Fibroblast of lung (primary cell): ENCODE results near the gene SYNPR. TPM values are rescaled to one million over a fixed set of nuclear protein-coding genes. Genes with fewer than 3 reads are reported as not detected.

Experiments
- DNase-seq, 2 donors: peaks; one replicate each; pipeline versions ENCODE4 v3.0.0 to v3.0.0-alpha.2; 2010; ENCODE audit warnings: low read depth in 2 of 2
- H2AFZ ChIP-seq: 2 replicates; pipeline ENCODE4 v1.5.1; 2012; ENCODE audit warnings: low read length, control low read depth, inconsistent platforms
- H3K27ac ChIP-seq: 2 replicates; pipeline ENCODE4 v1.5.1; 2011; ENCODE audit warnings: low read length, control low read depth; ENCODE audit not compliant: insufficient read depth
- H3K27me3 ChIP-seq: 2 replicates; pipeline ENCODE4 v1.5.1; 2011; ENCODE audit warnings: mild to moderate bottlenecking, low read length; ENCODE audit not compliant: control insufficient read depth, insufficient read depth
- H3K36me3 ChIP-seq: 2 replicates; pipeline ENCODE4 v1.5.1; 2011; ENCODE audit warnings: low read length; ENCODE audit not compliant: control insufficient read depth, insufficient read depth
- H3K4me1 ChIP-seq: 2 replicates; pipeline ENCODE4 v1.5.1; 2011; ENCODE audit warnings: low read length; ENCODE audit not compliant: control insufficient read depth, insufficient read depth; ENCODE audit errors: extremely low read depth
- H3K4me2 ChIP-seq: 2 replicates; pipeline ENCODE4 v1.5.1; 2011; ENCODE audit warnings: low read length, control low read depth; ENCODE audit not compliant: insufficient read depth; ENCODE audit errors: extremely low read depth
- H3K4me3 ChIP-seq, 4 experiments: fragments of 200-600 bp in 1 of 4; sonication (generic) in 1 of 4; replicated peaks in 1 of 4; 2 replicates each; pipeline ENCODE4 v1.5.1; 2011 to 2016; ENCODE audit warnings: low read length in 4 of 4, low read depth in 3 of 4, mild to moderate bottlenecking in 3 of 4, control low read depth in 2 of 4, inconsistent platforms in 1 of 4, mixed read lengths in 1 of 4; ENCODE audit not compliant: insufficient read depth in 1 of 4; ENCODE audit errors: control extremely low read depth in 1 of 4
- H3K79me2 ChIP-seq: 2 replicates; pipeline ENCODE4 v1.5.1; 2012; ENCODE audit warnings: mild to moderate bottlenecking, low read length, inconsistent platforms; ENCODE audit not compliant: control insufficient read depth, insufficient read depth
- H3K9ac ChIP-seq: 2 replicates; pipeline ENCODE4 v1.5.1; 2011; ENCODE audit warnings: mild to moderate bottlenecking, low read length, control low read depth; ENCODE audit not compliant: insufficient read depth
- H3K9me3 ChIP-seq: 2 replicates; pipeline ENCODE4 v1.5.1; 2012; ENCODE audit warnings: low read depth, low read length; ENCODE audit not compliant: control insufficient read depth, insufficient read depth
- H4K20me1 ChIP-seq: 2 replicates; pipeline ENCODE4 v1.5.1; 2011; ENCODE audit warnings: low read length; ENCODE audit not compliant: control insufficient read depth, insufficient read depth; ENCODE audit errors: extremely low read depth
- EZH2 ChIP-seq: IDR thresholded peaks from 2 replicates; pipeline ENCODE4 v1.5.1; 2012; ENCODE audit warnings: low read length, control low read depth, mild to moderate bottlenecking; ENCODE audit errors: missing control alignments
- polyA plus RNA-seq, 2 donors: library from polyadenylated mRNA; depleted of rRNA in 1 of 2; stranded (reverse) in 1 of 2; unstranded in 1 of 2; fragments of >200 nt; gene quantifications; 2 replicates each; pipeline ENCODE4 v1.2.1, GENCODE V29; 2011 to 2012; ENCODE audit warnings: missing spikeins in 1 of 2
- total RNA-seq: library from RNA; depleted of rRNA; stranded (reverse); fragments of >200 nt; gene quantifications from 2 replicates; pipeline ENCODE4 v1.2.1, GENCODE V29; 2014
- TF ChIP-seq, protein P1 (sequence below), 2 donors: IDR thresholded peaks in 1 of 2; conservative IDR thresholded peaks in 1 of 2; 1 replicate in 1 of 2; 2 replicates in 1 of 2; pipeline ENCODE4 v1.5.1; 2011 to 2012; ENCODE audit warnings: low read length in 2 of 2, control low read depth in 1 of 2, inconsistent platforms in 1 of 2, low read depth in 1 of 2, mild to moderate bottlenecking in 1 of 2

Gene SYNPR
- total and polyA plus RNA-seq, 2 donors (not counting 1 experiment from before 2014, with no cell fraction given) = not detected

DNA sequence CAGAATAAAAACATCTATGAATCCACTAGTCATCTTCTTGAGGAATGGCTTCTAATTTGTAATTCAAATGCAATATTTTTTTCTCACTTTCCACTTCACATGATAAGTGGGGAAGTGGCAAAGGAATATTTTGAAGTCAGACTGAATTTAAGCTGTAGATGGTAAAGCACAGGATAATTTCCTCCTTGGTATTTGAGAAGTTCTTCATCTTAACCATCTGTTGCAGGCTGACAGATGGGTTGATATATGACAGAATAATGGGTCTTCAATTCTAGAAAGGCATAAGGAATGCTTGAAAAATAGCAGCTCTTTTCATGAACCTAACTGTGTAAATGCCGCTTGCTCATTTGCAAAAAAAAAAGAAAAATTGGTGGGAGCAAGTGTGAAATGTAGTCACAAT is 307.8 kb downstream of the SYNPR start:
- Histone ChIP-seq H3K4me2 (no peak overlapping the region), H3K79me2 (no peaks in the 10 kb centered on the region), H3K9ac (no peak overlapping the region), H3K36me3 (no peaks in the 10 kb centered on the region), H3K4me1 (no peaks in the 10 kb centered on the region), H3K27ac (no peak overlapping the region), H4K20me1 (no peaks in the 10 kb centered on the region), H3K27me3 (no peaks in the 10 kb centered on the region), H2AFZ (no peak overlapping the region), H3K9me3 (no peaks in the 10 kb centered on the region), H3K4me3 (no peak overlapping the region)
- no peak for TF ChIP-seq EZH2
- TF ChIP-seq, protein P1, sequence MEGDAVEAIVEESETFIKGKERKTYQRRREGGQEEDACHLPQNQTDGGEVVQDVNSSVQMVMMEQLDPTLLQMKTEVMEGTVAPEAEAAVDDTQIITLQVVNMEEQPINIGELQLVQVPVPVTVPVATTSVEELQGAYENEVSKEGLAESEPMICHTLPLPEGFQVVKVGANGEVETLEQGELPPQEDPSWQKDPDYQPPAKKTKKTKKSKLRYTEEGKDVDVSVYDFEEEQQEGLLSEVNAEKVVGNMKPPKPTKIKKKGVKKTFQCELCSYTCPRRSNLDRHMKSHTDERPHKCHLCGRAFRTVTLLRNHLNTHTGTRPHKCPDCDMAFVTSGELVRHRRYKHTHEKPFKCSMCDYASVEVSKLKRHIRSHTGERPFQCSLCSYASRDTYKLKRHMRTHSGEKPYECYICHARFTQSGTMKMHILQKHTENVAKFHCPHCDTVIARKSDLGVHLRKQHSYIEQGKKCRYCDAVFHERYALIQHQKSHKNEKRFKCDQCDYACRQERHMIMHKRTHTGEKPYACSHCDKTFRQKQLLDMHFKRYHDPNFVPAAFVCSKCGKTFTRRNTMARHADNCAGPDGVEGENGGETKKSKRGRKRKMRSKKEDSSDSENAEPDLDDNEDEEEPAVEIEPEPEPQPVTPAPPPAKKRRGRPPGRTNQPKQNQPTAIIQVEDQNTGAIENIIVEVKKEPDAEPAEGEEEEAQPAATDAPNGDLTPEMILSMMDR (conservative IDR thresholded peaks at IDR 0.05 in 1 of 2, IDR thresholded peaks at IDR 0.05 in 1 of 2; ENCODE audit: low read depth in 1 of 2, low read length in 2 of 2) = no peak
- DNase-seq = no peak

DNA sequence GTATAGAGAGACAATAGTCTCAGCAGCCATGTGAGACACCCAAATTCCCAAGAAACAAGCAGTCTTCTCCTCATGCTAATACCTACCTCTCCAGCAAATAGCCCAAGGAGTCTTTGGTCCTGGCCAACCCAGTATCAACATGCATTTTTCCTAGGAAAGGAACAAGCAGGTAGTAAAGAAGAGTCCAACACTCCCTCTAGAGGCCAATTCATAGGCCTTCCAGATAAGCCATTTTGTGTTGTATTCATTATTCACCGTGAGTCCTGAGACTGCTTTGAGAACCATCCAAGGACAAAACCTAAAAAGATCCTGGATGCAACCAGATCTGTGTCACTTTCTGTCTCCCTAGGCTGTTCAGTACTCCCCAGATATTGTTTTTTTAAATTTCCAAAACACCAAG is 310.8 kb downstream of the SYNPR start:
- no peaks in the 10 kb centered on the region for H3K4me1 ChIP-seq
- H3K9ac ChIP-seq = no peak overlapping the region
- H3K4me3 ChIP-seq = no peak overlapping the region
- no peaks in the 10 kb centered on the region for H3K36me3 ChIP-seq
- H3K27me3 ChIP-seq = no peaks in the 10 kb centered on the region
- no peak for TF ChIP-seq EZH2
- TF ChIP-seq, protein P1 (conservative IDR thresholded peaks at IDR 0.05 in 1 of 2, IDR thresholded peaks at IDR 0.05 in 1 of 2; ENCODE audit: low read depth in 1 of 2, low read length in 2 of 2) = no peak
- H2AFZ ChIP-seq = no peak overlapping the region
- H3K4me2 ChIP-seq = no peak overlapping the region
- no peaks in the 10 kb centered on the region for H4K20me1 ChIP-seq
- H3K27ac ChIP-seq = no peak overlapping the region
- no peaks in the 10 kb centered on the region for H3K9me3 ChIP-seq
- no peak for DNase-seq
- no peaks in the 10 kb centered on the region for H3K79me2 ChIP-seq

- Histone ChIP-seq H3K4me1 (no peaks in the 10 kb centered on the region), H3K4me2 (no peak overlapping the region), H3K9me3 (no peaks in the 10 kb centered on the region), H2AFZ (no peak overlapping the region), H3K4me3 (no peak overlapping the region), H4K20me1 (no peaks in the 10 kb centered on the region), H3K79me2 (no peaks in the 10 kb centered on the region), H3K27me3 (no peaks in the 10 kb centered on the region), H3K27ac (no peak overlapping the region), H3K36me3 (no peaks in the 10 kb centered on the region), H3K9ac (no peak overlapping the region)
- no peak for TF ChIP-seq EZH2
- TF ChIP-seq, protein P1 (conservative IDR thresholded peaks at IDR 0.05 in 1 of 2, IDR thresholded peaks at IDR 0.05 in 1 of 2; ENCODE audit: low read depth in 1 of 2, low read length in 2 of 2) = no peak
- no peak for DNase-seq
Observed at GRCh38 chr3:63593779-63594178, 315.7 kb downstream of the SYNPR start.
